OCI-LY7 (cell line): Measurements from ENCODE around the gene RELCH.

Source experiments
- EZH2phosphoT487 ChIP-seq: fragments of 200-600 bp; sonication (generic); IDR thresholded peaks from 2 replicates; pipeline ENCODE4 v1.6.1; 2018; ENCODE audit warnings: low read depth, borderline replicate concordance, mild to moderate bottlenecking, mixed run types, antibody characterized with exemption, low read length, moderate library complexity, mixed read lengths
- TF ChIP-seq, protein P1 (sequence below): fragments of 200-600 bp; sonication (generic); conservative IDR thresholded peaks from 2 replicates; pipeline ENCODE4 v1.5.1; 2014; ENCODE audit warnings: mild to moderate bottlenecking, antibody characterized with exemption, low read length, moderate library complexity, mixed read lengths

DNA sequence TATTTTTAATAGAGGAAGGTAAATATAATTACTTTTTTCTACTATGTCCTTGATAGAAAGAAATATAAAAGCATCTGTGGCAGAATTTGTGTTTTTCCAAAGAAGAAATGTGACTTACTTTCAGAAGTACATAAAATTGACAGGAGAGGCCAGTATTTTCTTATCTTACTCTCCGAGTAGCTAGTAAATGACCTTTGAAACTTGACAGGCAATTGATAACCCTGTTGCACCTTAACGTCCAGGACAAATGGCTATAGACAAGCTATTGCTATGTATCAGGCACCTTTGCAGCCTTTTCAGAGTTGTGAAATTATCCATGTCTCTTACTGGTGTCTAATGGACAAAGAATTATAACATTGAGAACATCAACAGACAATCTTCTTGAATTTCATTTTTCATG lies 75.0 kb downstream of the RELCH start:
- TF ChIP-seq, protein P1, sequence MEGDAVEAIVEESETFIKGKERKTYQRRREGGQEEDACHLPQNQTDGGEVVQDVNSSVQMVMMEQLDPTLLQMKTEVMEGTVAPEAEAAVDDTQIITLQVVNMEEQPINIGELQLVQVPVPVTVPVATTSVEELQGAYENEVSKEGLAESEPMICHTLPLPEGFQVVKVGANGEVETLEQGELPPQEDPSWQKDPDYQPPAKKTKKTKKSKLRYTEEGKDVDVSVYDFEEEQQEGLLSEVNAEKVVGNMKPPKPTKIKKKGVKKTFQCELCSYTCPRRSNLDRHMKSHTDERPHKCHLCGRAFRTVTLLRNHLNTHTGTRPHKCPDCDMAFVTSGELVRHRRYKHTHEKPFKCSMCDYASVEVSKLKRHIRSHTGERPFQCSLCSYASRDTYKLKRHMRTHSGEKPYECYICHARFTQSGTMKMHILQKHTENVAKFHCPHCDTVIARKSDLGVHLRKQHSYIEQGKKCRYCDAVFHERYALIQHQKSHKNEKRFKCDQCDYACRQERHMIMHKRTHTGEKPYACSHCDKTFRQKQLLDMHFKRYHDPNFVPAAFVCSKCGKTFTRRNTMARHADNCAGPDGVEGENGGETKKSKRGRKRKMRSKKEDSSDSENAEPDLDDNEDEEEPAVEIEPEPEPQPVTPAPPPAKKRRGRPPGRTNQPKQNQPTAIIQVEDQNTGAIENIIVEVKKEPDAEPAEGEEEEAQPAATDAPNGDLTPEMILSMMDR: no peak
- TF ChIP-seq EZH2phosphoT487: no peak
